Adrenal gland (tissue), 12 donors: ENCODE results near the gene CTDSP1. TPM values are rescaled to one million over a fixed set of nuclear protein-coding genes. Genes with fewer than 3 reads are reported as not detected.

Source experiments
- DNase-seq, 7 donors: peaks; one replicate each; pipeline ENCODE4 v3.0.0-alpha.2; 2019 to 2020
- H3K27ac ChIP-seq, 5 donors: fragments of 200-600 bp; sonication (generic) in 4 of 5; 1 replicate in 3 of 5; 2 replicates in 2 of 5; pipeline versions ENCODE4 v1.5.1 to v1.8.0; 2016 to 2020; ENCODE audit warnings: mild to moderate bottlenecking in 1 of 5
- H3K27me3 ChIP-seq: fragments of 200-600 bp; 2 replicates; pipeline ENCODE4 v1.8.0; 2021
- H3K36me3 ChIP-seq, 2 donors: fragments of 200-600 bp; replicated peaks in 1 of 2; 1 replicate in 1 of 2; 2 replicates in 1 of 2; pipeline versions ENCODE4 v1.5.1 to v1.8.0; 2018 to 2022
- H3K4me1 ChIP-seq, 2 donors: fragments of 200-600 bp; replicated peaks in 1 of 2; 1 replicate in 1 of 2; 2 replicates in 1 of 2; pipeline versions ENCODE4 v1.5.1 to v1.8.0; 2018 to 2021
- H3K4me3 ChIP-seq, 4 donors: fragments of 200-600 bp; sonication (generic) in 3 of 4; one replicate each; pipeline ENCODE4 v1.5.1; 2016 to 2018
- H3K9me3 ChIP-seq, 3 donors: fragments of 200-600 bp; sonication (generic) in 1 of 3; replicated peaks in 1 of 3; 1 replicate in 2 of 3; 2 replicates in 1 of 3; pipeline versions ENCODE4 v1.5.1 to v1.8.0; 2016 to 2021
- POLR2A ChIP-seq, 2 donors: fragments of 450-650 bp; IDR thresholded peaks; one replicate each; pipeline ENCODE4 v1.6.1; 2017; ENCODE audit warnings: antibody characterized with exemption in 2 of 2, mild to moderate bottlenecking in 2 of 2, moderate library complexity in 1 of 2
- WGBS, 4 donors: extraction: QIAGEN DNeasy Blood & Tissue Kit in 2 of 4; methylation state at CpG; one replicate each; pipeline versions ENCODE4 v1.1.5 to v1.1.7; 2013 to 2017; 5-methylcytosine and 5-hydroxymethylcytosine counted together
- intact Hi-C, 2 donors: fragments of 100-400 bp; cut with DNase I; formaldehyde crosslinking; loops; one replicate each; pipeline versions ENCODE4 v1.14.1 to v1.15.0; 2022 to 2023
- polyA plus RNA-seq, 3 donors: library from polyadenylated mRNA; stranded (reverse); fragments of 200-250 nt in 2 of 3; fragments of 350-450 nt in 1 of 3; fragmentation: Illumina TruSeq in 1 of 3; extraction: RNeasy Lipid Tissue Mini Kit (QIAGEN cat#74804) in 1 of 3; gene quantifications; one replicate each; pipeline ENCODE4 v1.2.3, GENCODE V29; 2013 to 2014
- total RNA-seq, 9 donors: library from RNA; depleted of rRNA in 4 of 9; stranded (reverse); fragments of >200 nt in 4 of 9; fragments of 120-200 nt in 1 of 9; fragmentation: NEBNext Ultra II Directional in 1 of 9; extraction: Animal tissue kit (Norgen Biotek cat#: 25700) in 1 of 9; gene quantifications; one replicate each; pipeline versions ENCODE4 v1.1.0 to v1.2.4, GENCODE V29; 2013 to 2023
- TF ChIP-seq, protein P1 (sequence below), 6 experiments: fragments of 450-650 bp in 4 of 6; fragments of 200-600 bp in 2 of 6; sonication (generic) in 1 of 6; IDR thresholded peaks; 1 replicate in 5 of 6; 2 replicates in 1 of 6; pipeline versions ENCODE4 v1.5.1 to v1.8.0; 2016 to 2021; ENCODE audit warnings: antibody characterized with exemption in 6 of 6, mild to moderate bottlenecking in 2 of 6, moderate library complexity in 1 of 6
- donor health status: healthy with polysubstance abuse.
- donor health status: Bipolar disorder and iron deficiency.
- donor health status: DM: yes; HTN: yes; CAD: no.
- donor health status: DM: no; HTN: no; CAD: no.
- donor health status: DM: no; HTN: no; CAD: no.
- donor health status: DM: yes; HTN: yes; CAD: no.

The CTDSP1 gene
- total and polyA plus RNA-seq, 12 donors = 34.0 to 161 (median 109) TPM

- Histone ChIP-seq H3K36me3 (peaks cover 0 to 34% of the 10 kb centered on the region in 2 donors), H3K4me3 (peak overlapping the region in 3 of 4 donors; percentile 62 to 96 (median 96)), H3K27ac (peak overlapping the region in 4 of 5 donors; percentile 94 to 100 (median 98)), H3K27me3 (no peaks in the 10 kb centered on the region), H3K4me1 (peaks cover 28 to 55% of the 10 kb centered on the region in 2 donors), H3K9me3 (no peaks in the 10 kb centered on the region)
- intact Hi-C loops = loop anchor here in 1 of 2 donors (5.0 to 10.0 kb wide), 2 partner anchors 66 to 244 kb away; no protein-coding TSS in a partner anchor
- TF ChIP-seq, protein P1, sequence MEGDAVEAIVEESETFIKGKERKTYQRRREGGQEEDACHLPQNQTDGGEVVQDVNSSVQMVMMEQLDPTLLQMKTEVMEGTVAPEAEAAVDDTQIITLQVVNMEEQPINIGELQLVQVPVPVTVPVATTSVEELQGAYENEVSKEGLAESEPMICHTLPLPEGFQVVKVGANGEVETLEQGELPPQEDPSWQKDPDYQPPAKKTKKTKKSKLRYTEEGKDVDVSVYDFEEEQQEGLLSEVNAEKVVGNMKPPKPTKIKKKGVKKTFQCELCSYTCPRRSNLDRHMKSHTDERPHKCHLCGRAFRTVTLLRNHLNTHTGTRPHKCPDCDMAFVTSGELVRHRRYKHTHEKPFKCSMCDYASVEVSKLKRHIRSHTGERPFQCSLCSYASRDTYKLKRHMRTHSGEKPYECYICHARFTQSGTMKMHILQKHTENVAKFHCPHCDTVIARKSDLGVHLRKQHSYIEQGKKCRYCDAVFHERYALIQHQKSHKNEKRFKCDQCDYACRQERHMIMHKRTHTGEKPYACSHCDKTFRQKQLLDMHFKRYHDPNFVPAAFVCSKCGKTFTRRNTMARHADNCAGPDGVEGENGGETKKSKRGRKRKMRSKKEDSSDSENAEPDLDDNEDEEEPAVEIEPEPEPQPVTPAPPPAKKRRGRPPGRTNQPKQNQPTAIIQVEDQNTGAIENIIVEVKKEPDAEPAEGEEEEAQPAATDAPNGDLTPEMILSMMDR (IDR thresholded peaks at IDR 0.05) = no peak
- TF ChIP-seq POLR2A (IDR thresholded peaks at IDR 0.05) = no peak
- 21 to 65% (median 35%) methylated on average over 7 to 24 of the region's 24 CpGs for WGBS, 4 donors
- peak in 3 of 7 donors; percentile 34 to 38 (median 35) for DNase-seq
Measured at GRCh38 chr2:218400930-218401881, 1.5 kb downstream of the CTDSP1 start.

DNA sequence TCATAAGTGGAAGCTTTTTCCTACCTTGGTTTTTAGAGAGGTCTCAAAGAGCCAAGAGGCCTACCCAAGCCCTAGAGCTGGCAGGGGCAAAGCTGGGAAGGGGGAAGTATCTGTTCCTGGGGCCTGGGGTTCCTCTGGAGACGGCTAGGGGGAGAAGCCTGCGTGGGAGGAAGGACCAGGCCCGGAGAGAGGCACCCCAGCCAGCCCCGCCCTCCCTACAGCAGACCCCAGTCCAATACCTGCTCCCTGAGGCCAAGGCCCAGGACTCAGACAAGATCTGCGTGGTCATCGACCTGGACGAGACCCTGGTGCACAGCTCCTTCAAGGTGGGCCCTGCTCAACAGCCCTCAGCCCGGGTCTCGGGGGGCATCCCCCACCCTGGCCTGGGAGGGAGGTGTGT lies 2.2 kb downstream of the CTDSP1 start:
- Histone ChIP-seq H3K4me3 (peak overlapping the region in 1 of 4 donors; percentile 96), H3K4me1 (peaks cover 29 to 59% of the 10 kb centered on the region in 2 donors), H3K27ac (peak overlapping the region in 2 of 5 donors; percentile 63 to 99), H3K36me3 (peaks cover 0 to 34% of the 10 kb centered on the region in 2 donors), H3K9me3 (no peaks in the 10 kb centered on the region), H3K27me3 (no peaks in the 10 kb centered on the region)
- 17 to 70% (median 67%) methylated on average over 1 to 9 of the region's 9 CpGs for WGBS, 4 donors
- peak in 1 of 7 donors; percentile 26 for DNase-seq
- intact Hi-C loops = loop anchor here in 1 of 2 donors (5.0 to 10.0 kb wide), 2 partner anchors 65 to 243 kb away; no protein-coding TSS in a partner anchor
- TF ChIP-seq, protein P1 (IDR thresholded peaks at IDR 0.05) = no peak
- no peak for TF ChIP-seq POLR2A (IDR thresholded peaks at IDR 0.05)

- Histone ChIP-seq H3K36me3 (peaks cover 0 to 34% of the 10 kb centered on the region in 2 donors), H3K9me3 (no peaks in the 10 kb centered on the region), H3K4me1 (peaks cover 28 to 59% of the 10 kb centered on the region in 2 donors), H3K27ac (peak overlapping the region in 1 of 5 donors; percentile 63), H3K4me3 (no peak overlapping the region), H3K27me3 (no peaks in the 10 kb centered on the region)
- no peak for TF ChIP-seq POLR2A (IDR thresholded peaks at IDR 0.05)
- TF ChIP-seq, protein P1 (IDR thresholded peaks at IDR 0.05) = no peak
- intact Hi-C loops = loop anchor here in 1 of 2 donors (5.0 to 10.0 kb wide), 2 partner anchors 65 to 242 kb away; no protein-coding TSS in a partner anchor
- no peak for DNase-seq
- 66 to 75% (median 71%) methylated on average over 5 to 8 of the region's 8 CpGs for WGBS, 4 donors
Measured at GRCh38 chr2:218402491-218402901, 2.8 kb downstream of the CTDSP1 start.

DNA sequence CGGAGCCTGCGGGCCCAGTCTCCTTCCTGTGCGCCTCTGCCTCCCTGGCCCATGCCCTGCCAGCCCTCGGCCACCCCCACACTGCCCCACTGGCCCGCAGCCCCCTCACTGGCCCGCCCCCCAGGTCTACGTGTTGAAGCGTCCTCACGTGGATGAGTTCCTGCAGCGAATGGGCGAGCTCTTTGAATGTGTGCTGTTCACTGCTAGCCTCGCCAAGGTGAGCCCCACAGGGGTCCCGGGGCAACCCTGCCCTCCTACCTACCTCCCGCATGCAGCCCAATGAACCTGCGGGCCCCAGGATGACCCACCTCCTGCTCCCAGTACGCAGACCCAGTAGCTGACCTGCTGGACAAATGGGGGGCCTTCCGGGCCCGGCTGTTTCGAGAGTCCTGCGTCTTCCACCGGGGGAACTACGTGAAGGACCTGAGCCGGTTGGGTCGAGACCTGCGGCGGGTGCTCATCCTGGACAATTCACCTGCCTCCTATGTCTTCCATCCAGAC lies 3.3 kb downstream of the CTDSP1 start:
- no peak for TF ChIP-seq POLR2A (IDR thresholded peaks at IDR 0.05)
- TF ChIP-seq, protein P1 (IDR thresholded peaks at IDR 0.05) = no peak
- Histone ChIP-seq H3K4me1 (peaks cover 26 to 58% of the 10 kb centered on the region in 2 donors), H3K27ac (peak overlapping the region in 1 of 5 donors; percentile 63), H3K27me3 (no peaks in the 10 kb centered on the region), H3K36me3 (peaks cover 0 to 34% of the 10 kb centered on the region in 2 donors), H3K4me3 (no peak overlapping the region), H3K9me3 (no peaks in the 10 kb centered on the region)
- whole genome bisulfite sequencing, 4 donors = 83 to 96% (median 90%) methylated on average over 13 to 26 of the region's 26 CpGs
- intact Hi-C loops = loop anchor here in 1 of 2 donors (5.0 to 10.0 kb wide), 2 partner anchors 64 to 242 kb away; no protein-coding TSS in a partner anchor
- DNase-seq = no peak
